Measurements from ENCODE around the gene ADAMTS17. TPM values are rescaled to one million over a fixed set of nuclear protein-coding genes. Genes with fewer than 3 reads are reported as not detected.

The ADAMTS17 gene
- total and polyA plus RNA-seq, 11 donors = 0.30 to 2.4 (median 1.2) TPM

GRCh38 chr15:99923711-99924110, 418.1 kb downstream of the ADAMTS17 start:
- H3K27ac ChIP-seq = no peak overlapping the region
- H3K36me3 ChIP-seq = no peaks in the 10 kb centered on the region
- H3K27me3 ChIP-seq = no peaks in the 10 kb centered on the region
- peaks cover 0 to 12% (median 6%) of the 10 kb centered on the region in 12 donors for H3K4me1 ChIP-seq
- no peaks in the 10 kb centered on the region for H3K9me3 ChIP-seq
- WGBS, 4 donors = 66 to 74% (median 68%) methylated on average over 3 of the region's 3 CpGs
- DNase-seq (no peak), ATAC-seq (peak in 1 of 4 donors; percentile 31)
- H3K4me3 ChIP-seq = no peak overlapping the region
- intact Hi-C loops (cut with DNase I) = no loop called here
- TF ChIP-seq POLR2A (IDR thresholded peaks at IDR 0.05) (no peak), CTCF (IDR thresholded peaks at IDR 0.05) (no peak)

Other genes with a start within 250 kb of the ADAMTS17 start
- gene CERS3, start 187.0 kb upstream of the ADAMTS17 start, total RNA-seq = not detected
- not detected for gene CERS3, start 187.0 kb upstream of the ADAMTS17 start, polyA plus RNA-seq

Data from heart left ventricle (tissue), 16 donors.